ENCODE measurements around the gene SCG5.

The SCG5 gene

DNA sequence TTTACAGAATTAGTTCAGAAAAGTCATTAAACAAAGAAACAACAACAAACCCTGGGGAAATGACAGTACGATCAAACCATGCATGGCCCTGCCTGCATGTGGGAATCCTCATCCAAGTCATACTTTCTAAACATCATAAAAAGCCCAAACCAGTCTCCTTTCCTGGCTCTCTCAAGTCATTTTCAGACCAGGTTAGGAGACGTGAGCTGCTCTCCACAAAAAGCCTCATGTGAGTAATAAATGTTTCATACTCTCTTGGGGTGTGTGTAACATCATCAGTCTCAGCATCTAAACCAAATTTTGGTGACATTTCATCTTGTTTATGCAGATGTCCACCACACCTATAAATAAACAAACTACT lies 95.2 kb downstream of the SCG5 start:
- no peak overlapping the region for H3K4me3 ChIP-seq (ENCODE audit: low read depth, low read length)
- no peak for DNase-seq (ENCODE audit: low read depth)
- TF ChIP-seq, protein P1, sequence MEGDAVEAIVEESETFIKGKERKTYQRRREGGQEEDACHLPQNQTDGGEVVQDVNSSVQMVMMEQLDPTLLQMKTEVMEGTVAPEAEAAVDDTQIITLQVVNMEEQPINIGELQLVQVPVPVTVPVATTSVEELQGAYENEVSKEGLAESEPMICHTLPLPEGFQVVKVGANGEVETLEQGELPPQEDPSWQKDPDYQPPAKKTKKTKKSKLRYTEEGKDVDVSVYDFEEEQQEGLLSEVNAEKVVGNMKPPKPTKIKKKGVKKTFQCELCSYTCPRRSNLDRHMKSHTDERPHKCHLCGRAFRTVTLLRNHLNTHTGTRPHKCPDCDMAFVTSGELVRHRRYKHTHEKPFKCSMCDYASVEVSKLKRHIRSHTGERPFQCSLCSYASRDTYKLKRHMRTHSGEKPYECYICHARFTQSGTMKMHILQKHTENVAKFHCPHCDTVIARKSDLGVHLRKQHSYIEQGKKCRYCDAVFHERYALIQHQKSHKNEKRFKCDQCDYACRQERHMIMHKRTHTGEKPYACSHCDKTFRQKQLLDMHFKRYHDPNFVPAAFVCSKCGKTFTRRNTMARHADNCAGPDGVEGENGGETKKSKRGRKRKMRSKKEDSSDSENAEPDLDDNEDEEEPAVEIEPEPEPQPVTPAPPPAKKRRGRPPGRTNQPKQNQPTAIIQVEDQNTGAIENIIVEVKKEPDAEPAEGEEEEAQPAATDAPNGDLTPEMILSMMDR (IDR thresholded peaks at IDR 0.05; ENCODE audit: insufficient read depth, low read depth, low read length, missing control alignments), result no peak

DNA sequence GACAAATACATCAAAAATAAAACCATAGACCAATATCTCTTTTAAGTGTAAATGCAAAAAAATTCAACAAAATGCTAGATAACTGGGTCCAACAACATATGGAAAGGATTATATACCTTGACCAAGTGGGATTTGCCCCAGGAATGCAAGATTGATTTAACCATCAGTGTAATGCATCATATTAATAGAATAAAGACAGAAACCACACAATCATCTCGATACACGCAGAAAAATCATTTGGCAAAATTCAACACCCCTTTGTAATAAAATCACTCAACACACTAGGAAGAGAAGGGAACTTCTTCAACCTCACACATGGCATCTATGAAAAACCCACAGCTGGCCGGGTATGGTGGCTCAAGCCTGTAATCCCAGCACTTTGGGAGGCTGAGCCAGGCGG lies 95.8 kb downstream of the SCG5 start:
- TF ChIP-seq, protein P1 (IDR thresholded peaks at IDR 0.05; ENCODE audit: insufficient read depth, low read depth, low read length, missing control alignments), result no peak
- H3K4me3 ChIP-seq (ENCODE audit: low read depth, low read length), result no peak overlapping the region
- DNase-seq (ENCODE audit: low read depth), result no peak

DNA sequence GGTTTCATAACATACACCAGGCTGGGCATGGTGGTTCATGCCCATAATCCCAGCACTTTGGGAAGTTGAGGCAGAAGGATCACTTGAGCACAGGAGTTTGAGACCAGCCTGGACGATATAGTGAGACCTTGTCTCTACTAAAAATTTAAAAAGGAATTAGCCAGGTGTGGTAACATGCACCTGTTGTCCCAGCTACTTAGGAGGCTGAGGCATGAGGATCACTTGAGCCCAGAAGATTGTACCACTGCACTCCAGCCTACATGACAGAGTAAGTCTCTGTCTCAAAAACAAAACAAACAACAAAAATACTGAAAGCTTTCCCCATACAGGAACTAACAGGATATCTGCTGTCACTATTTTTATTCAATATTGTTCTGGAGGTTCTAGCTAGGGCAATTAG lies 97.2 kb downstream of the SCG5 start:
- no peak overlapping the region for H3K4me3 ChIP-seq (ENCODE audit: low read depth, low read length)
- TF ChIP-seq, protein P1 (IDR thresholded peaks at IDR 0.05; ENCODE audit: insufficient read depth, low read depth, low read length, missing control alignments), result no peak
- no peak for DNase-seq (ENCODE audit: low read depth)

DNA sequence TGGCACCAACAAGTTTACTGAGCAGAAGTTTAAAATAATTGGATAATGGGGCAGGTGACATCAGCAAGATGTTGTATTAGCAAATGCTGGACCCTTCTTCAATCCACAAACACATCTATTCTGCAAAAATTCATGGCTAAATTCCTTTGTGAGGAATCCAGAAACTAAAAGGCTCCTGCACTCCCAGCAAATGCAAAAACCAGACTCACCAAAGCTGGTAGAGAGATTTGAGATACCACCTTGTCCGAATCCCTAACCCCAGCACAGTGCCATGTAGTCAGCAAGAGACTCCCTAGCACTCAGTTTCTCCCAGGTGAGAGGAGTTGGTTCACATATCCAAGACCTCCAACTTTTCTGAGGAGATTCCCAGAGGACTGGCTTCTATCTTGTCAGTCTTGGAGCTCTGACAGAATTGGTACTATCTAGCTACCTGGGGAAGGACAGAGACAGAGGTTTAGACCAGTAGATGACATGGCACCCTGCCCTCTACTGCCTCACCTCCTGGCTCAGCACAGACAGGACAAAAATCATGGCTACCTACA lies 98.1 kb downstream of the SCG5 start:
- TF ChIP-seq, protein P1 (IDR thresholded peaks at IDR 0.05; ENCODE audit: insufficient read depth, low read depth, low read length, missing control alignments), result no peak
- H3K4me3 ChIP-seq (ENCODE audit: low read depth, low read length), result no peak overlapping the region
- DNase-seq (ENCODE audit: low read depth), result no peak

DNA sequence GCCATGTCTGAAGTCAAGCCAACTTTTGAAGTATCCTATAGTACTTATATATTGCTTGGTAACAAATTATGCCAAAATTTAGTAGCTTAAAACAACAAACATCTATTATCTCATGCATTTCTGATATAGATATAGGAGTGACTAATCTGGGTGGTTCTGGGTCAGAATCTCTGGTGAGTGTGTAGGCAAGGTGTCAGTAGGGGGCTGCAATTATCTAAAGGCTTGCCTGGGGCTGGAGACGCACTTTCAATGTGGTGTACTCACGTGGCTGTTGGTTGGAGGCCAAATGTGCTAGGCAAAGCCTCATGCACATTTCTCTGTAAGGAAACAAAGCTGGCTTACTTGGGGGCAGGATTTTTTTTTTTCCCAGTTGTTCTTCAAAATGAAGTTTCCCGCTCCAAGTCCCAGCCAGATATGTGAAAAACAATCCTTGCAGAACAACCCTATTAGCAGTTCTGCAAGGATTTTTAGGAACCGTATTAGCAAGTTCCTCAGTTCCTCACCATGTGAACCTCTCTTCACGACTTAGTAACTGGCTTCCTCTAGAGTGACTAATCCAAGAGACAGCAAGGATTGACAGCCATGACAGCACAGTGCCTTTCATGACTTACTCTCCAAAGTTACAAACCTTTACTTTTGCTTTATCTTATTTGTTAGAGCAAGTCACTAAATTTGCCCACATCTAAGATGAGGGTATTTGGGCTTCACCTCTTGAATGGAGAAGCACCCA lies 102.1 kb downstream of the SCG5 start:
- H3K4me3 ChIP-seq (ENCODE audit: low read depth, low read length), result no peak overlapping the region
- DNase-seq (ENCODE audit: low read depth), result no peak
- TF ChIP-seq, protein P1 (IDR thresholded peaks at IDR 0.05; ENCODE audit: insufficient read depth, low read depth, low read length, missing control alignments), result no peak

DNA sequence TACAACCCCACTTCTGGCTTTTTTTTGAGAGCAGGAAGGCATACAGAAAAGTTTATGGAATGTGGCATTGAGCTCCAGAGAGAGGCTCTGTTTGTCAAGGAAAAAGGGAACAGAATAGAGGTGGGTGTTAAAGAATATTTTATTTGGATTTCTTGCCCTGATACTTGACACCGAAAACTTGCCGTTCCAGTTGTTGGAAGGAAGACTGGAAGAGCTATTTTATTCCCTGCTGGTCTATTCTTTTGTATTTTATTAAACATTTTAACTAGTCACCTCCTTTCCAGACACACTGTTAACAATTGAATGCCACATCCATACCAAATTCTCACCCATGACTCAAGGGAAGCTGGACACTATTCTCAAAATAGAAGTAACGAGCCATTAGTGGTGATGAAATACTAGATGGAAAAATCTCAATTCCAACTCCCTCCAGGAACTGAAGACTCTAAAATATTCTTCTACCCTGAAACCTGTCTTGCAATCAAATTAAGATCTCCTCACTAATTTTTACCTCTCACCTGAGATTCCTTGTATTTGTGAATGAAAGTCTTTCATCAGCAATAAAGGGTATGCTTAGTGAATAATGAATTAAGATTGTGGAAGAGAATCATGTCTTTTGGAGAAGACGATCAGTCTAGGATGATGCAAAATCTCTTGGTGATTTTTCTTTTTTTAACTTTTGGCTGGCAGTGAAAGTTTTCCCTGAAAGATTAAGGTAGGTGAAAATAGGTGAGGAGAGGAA lies 104.8 kb downstream of the SCG5 start:
- no peak overlapping the region for H3K4me3 ChIP-seq (ENCODE audit: low read depth, low read length)
- DNase-seq (ENCODE audit: low read depth), result no peak

More for the DNA sequence above, 104.8 kb downstream of the SCG5 start:
- TF ChIP-seq, protein P1 (IDR thresholded peaks at IDR 0.05; ENCODE audit: insufficient read depth, low read depth, low read length, missing control alignments), result no peak
